ENCODE measurements around the gene HNRNPLL.
A peak's percentile ranks its signal among the peaks of the same experiment; 100 is the strongest.

The HNRNPLL gene

GRCh38 chr2:38516526-38516925, 86.2 kb downstream of the HNRNPLL start:
- TF ChIP-seq CTCF (conservative IDR thresholded peaks at IDR 0.05; ENCODE audit: low read length), result no peak
- no peak for DNase-seq (ENCODE audit: low read depth)
- H3K4me3 ChIP-seq (ENCODE audit: low read length), result no peak overlapping the region

- no peak overlapping the region for H3K4me3 ChIP-seq (ENCODE audit: low read length)
- TF ChIP-seq CTCF (conservative IDR thresholded peaks at IDR 0.05; ENCODE audit: low read length), result no peak
- no peak for DNase-seq (ENCODE audit: low read depth)
These were observed 86.6 kb downstream of the HNRNPLL start for GRCh38 chr2:38516122-38516521.

- peak; percentile 28 for DNase-seq (ENCODE audit: low read depth)
- TF ChIP-seq CTCF (conservative IDR thresholded peaks at IDR 0.05; ENCODE audit: low read length), result no peak
- H3K4me3 ChIP-seq (ENCODE audit: low read length), result no peak overlapping the region
These were observed 87.3 kb downstream of the HNRNPLL start for GRCh38 chr2:38515155-38516074.

- TF ChIP-seq CTCF (conservative IDR thresholded peaks at IDR 0.05; ENCODE audit: low read length), result no peak
- H3K4me3 ChIP-seq (ENCODE audit: low read length), result no peak overlapping the region
- no peak for DNase-seq (ENCODE audit: low read depth)
These were observed 88.0 kb downstream of the HNRNPLL start for GRCh38 chr2:38514603-38515154.

- no peak for TF ChIP-seq CTCF (conservative IDR thresholded peaks at IDR 0.05; ENCODE audit: low read length)
- DNase-seq (ENCODE audit: low read depth), result no peak
These were observed 90.5 kb downstream of the HNRNPLL start for GRCh38 chr2:38512211-38512610.

More at GRCh38 chr2:38512211-38512610, 90.5 kb downstream of the HNRNPLL start:
- H3K4me3 ChIP-seq (ENCODE audit: low read length), result no peak overlapping the region

Measured in AG10803 (cell line).